AG08396 (cell line): ENCODE data around the gene SMYD5.
"Not testable (repeated sequence)": the region's sequence is repeated elsewhere in the genome, so short reads cannot be mapped to it uniquely, and the experiment has no call there.

Experiments used
- DNase-seq: peaks from one replicate; pipeline ENCODE4 v3.0.0; 2012; ENCODE audit warnings: low spot score, mixed read lengths

SMYD5 gene

DNA sequence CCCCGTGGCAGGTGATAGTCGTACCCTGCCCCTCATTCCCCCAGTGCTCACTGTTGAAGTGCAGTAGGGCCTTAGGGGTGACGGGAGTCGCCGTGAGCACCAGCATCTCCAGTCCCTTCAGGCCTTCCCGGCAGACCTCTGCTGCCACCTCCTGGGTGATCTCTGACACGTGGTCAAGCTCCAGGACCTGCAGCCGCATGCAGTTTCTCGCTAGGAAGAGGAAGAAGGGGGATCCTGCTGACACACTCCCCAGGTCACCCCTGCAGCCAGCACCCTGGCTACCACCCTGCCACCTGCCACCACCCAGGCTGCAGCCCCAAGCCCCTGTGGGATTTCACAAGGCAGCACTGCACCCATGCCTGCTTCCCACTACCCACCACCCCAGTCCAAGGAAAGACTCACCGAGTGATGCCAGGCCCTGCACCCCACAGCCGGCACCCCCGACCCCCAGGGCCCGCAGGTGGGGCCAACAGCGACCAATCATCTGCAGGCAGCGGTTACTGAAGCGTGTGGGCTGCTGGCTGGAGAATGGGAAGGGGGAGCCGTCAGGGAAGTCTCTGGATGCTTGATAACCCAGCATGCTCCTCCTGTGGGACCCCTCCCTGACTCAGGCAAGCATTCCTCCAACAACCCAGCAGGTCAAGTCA, 46.4 kb downstream of the SMYD5 start:
- peak; percentile 88 for DNase-seq

- no peak for DNase-seq
Measured at GRCh38 chr2:73262108-73262651, 48.1 kb downstream of the SMYD5 start.

DNA sequence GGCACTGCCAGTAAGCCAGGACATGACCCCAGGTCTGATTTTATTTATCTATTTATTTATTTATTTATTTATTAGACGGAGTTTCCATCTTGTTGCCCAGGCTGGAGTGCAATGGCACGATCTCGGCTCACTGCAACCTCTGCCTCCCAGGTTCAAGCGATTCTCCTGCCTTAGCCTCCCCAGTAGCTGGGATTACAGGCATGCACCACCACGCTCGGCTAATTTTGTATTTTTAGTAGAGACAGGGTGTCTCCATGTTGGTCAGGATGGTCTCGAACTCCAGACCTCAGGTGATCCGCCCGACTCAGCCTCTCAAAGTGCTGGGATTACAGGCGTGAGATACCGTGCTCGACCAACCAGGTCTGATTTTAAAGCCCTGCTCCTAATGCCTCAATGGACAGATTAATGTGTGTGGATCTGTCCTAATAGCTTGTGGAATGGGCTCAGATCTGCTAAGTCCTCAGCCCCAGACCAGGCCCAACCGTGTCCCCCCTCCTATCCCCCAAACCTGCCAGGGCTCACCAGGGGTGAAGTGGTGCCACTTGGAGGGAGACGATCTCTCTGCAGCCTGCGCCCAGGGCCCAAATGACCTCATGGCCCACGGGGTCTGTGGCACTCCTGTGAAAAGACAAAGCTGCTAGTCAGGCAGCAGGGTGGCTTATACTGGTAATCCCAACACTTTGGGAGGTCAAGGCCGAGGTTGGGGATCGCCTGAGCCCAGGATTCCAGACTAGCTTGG, 48.8 kb downstream of the SMYD5 start:
- DNase-seq: not testable (repeated sequence)

GRCh38 chr2:73263540-73264331, 49.7 kb downstream of the SMYD5 start:
- no peak for DNase-seq

- no peak for DNase-seq
Measured at GRCh38 chr2:73264332-73264606, 50.2 kb downstream of the SMYD5 start.

- DNase-seq: no peak
Measured at GRCh38 chr2:73264783-73265182, 50.7 kb downstream of the SMYD5 start.

DNA sequence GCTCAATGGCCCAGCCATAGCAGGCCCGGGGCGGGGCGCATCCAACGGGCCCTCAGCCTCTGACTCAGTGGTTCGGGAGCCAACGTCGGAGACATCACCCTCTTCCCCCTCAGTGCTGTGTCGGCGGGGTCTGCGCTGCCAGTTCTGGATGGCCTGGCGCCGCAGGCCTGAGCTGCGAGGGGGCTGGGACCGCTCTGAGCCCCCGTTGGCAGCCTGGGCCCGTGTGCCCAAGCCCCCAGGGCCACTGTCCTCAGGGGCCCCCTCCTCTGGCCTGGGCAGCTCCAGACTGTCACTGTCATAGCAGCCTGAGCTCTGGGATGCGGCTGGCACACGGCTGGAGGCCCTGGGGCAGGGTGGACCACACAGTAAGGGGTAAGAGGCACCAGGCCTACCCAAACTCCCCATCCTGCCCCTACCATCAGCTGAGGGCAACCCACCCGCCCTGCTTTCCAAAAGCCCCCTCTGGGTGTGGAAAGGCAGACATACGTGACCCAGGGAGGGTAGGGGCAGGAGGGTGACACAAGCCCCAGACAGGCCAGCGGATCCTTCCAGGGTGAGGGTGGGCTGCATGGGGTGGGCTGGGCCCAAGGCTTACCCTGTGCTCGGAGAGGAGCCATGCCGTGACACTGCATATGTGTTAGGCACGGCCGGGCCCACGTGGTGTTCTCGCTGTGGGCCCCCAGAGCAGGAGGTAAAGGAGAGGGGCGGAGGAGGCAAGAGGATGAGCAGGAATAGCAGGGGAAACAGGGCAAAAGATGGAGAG, 51.4 kb downstream of the SMYD5 start:
- DNase-seq: no peak

GRCh38 chr2:73266061-73266901, 52.2 kb downstream of the SMYD5 start:
- DNase-seq: no peak

- no peak for DNase-seq
Measured at GRCh38 chr2:73267008-73267407, 53.0 kb downstream of the SMYD5 start.

GRCh38 chr2:73268366-73268829, 54.4 kb downstream of the SMYD5 start:
- no peak for DNase-seq

DNA sequence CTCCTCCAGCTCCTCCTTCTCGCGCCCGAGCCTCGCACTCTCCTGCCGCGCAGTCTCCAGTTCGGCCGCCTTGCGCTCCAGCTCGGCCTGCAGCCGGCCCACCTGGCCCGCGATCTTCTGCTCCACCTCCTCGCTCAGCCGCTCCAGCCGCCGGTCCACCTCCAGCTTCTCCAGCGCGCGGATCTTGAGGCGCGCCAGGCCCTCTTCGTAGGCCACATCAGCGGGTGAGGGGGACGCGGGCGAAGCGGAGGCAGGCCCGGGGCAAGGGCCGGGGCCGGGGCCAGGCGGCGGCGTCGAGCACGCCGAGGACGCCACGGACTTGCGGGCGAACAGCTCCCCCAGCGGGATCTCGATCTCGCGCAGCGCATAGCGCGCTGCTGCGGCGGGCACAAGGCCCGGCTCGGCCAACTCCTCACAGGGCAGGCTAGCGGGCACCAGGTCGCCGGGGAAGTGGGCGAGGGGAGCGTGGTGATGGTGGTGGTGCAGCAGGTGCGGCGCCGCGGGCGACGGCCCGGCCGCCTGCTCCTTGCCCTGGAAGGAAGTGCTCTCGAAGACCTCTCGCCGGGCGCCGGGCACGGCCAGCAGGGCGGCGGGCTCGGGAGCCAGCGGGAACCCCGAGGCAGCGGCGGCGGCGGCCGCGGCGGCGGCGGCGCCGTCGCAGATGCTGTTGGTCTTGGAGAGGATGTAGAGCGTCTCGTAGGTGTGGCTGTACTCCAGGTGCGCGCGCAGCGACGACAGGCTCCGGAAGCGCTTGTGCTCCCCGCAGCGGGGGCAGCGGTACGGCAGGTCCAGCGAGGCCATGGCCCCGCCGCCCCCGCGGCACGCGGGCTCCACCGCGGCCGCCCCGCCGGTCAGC, 55.0 kb downstream of the SMYD5 start:
- peak; percentile 59 for DNase-seq

- DNase-seq: no peak
Measured at GRCh38 chr2:73269686-73270465, 55.8 kb downstream of the SMYD5 start.

DNA sequence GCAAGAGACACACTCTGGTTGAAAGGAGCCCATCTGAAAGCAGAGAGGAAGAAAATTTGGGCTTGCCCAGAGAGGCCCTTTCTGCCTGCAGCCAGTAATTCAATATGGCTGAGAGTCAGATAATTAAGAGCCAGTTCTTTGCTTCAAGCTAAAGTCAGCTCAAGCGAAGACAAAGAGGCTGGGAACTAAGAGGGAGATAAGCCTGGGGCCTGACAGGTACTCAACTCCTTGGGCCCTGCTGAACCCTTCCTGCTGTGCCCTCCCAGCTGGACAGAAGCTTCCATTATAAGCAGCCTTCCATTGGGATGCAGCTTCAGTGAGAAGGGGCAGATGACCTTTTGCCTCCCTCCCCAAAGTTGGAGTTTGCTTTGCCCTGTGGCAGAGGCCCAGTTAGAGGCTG, 58.2 kb downstream of the SMYD5 start:
- DNase-seq: no peak
